ENCODE measurements around the gene P2RY8.

Gene P2RY8

DNA sequence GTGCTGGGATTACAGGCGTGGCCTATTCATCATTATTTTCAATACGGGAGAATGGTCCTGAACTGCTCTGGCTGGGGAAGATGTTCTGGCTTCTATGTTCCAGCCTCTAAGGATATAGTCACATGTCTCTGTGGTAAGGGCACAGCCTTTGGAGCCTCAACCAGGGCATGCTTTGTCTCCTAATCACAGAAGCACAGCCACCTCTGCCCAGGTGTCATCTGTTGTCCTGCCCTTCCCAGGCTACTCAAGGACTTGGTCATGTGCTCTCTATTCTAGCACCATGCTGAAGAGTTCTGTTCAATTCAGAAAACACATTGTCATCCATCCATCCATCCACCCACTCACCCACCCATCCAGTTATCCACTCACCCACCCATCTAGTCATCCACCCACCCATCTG, 113.8 kb downstream of the P2RY8 start:
- TF ChIP-seq, protein P1, sequence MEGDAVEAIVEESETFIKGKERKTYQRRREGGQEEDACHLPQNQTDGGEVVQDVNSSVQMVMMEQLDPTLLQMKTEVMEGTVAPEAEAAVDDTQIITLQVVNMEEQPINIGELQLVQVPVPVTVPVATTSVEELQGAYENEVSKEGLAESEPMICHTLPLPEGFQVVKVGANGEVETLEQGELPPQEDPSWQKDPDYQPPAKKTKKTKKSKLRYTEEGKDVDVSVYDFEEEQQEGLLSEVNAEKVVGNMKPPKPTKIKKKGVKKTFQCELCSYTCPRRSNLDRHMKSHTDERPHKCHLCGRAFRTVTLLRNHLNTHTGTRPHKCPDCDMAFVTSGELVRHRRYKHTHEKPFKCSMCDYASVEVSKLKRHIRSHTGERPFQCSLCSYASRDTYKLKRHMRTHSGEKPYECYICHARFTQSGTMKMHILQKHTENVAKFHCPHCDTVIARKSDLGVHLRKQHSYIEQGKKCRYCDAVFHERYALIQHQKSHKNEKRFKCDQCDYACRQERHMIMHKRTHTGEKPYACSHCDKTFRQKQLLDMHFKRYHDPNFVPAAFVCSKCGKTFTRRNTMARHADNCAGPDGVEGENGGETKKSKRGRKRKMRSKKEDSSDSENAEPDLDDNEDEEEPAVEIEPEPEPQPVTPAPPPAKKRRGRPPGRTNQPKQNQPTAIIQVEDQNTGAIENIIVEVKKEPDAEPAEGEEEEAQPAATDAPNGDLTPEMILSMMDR (IDR thresholded peaks at IDR 0.05; ENCODE audit: low read length, missing control alignments): no peak
- no peak overlapping the region for H3K4me3 ChIP-seq (replicated peaks; ENCODE audit: low read depth, low read length)
- DNase-seq (ENCODE audit: low read depth): no peak

DNA sequence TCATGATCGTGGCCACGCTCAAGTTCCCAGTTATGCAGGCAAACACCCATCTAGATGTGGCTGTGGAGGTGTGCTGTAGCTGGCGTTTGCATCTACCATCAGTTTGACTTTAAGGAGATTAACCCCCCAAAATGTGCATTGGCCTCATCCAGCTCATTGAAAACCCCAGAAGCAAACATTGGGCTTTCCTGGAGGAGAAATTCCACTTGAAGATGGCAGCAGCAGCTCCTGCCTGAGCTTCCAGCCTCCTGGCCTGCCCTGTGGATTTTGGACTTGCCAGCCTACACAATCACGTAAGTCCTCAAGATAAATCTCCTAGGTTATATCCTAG, 114.9 kb downstream of the P2RY8 start:
- H3K4me3 ChIP-seq (replicated peaks; ENCODE audit: low read depth, low read length): no peak overlapping the region
- DNase-seq (ENCODE audit: low read depth): no peak
- TF ChIP-seq, protein P1 (IDR thresholded peaks at IDR 0.05; ENCODE audit: low read length, missing control alignments): no peak

- TF ChIP-seq, protein P1 (IDR thresholded peaks at IDR 0.05; ENCODE audit: low read length, missing control alignments): no peak
- no peak overlapping the region for H3K4me3 ChIP-seq (replicated peaks; ENCODE audit: low read depth, low read length)
- no peak for DNase-seq (ENCODE audit: low read depth)
Observed at GRCh38 chrX:1421433-1422134, 115.4 kb downstream of the P2RY8 start.

DNA sequence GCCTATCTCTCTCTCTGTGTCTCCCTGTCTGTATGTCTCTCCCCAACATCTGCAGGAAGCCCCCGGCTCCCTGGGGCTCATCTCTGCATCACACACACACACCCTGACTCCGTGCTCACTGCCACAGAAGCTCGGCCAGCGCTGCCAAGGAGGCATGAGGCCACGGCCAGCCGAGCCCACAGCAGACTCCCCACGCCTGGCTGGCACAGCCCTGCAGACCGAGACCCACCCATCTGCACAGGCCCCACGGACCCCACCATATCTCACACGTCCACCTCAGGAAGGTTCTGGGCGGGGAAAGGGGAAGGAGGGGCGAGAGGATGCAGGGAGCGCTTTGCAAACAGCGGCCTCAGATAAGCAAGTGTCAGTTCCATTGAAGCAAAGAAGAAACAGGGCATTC, 116.6 kb downstream of the P2RY8 start:
- DNase-seq (ENCODE audit: low read depth): no peak
- TF ChIP-seq, protein P1 (IDR thresholded peaks at IDR 0.05; ENCODE audit: low read length, missing control alignments): no peak
- no peak overlapping the region for H3K4me3 ChIP-seq (replicated peaks; ENCODE audit: low read depth, low read length)

DNA sequence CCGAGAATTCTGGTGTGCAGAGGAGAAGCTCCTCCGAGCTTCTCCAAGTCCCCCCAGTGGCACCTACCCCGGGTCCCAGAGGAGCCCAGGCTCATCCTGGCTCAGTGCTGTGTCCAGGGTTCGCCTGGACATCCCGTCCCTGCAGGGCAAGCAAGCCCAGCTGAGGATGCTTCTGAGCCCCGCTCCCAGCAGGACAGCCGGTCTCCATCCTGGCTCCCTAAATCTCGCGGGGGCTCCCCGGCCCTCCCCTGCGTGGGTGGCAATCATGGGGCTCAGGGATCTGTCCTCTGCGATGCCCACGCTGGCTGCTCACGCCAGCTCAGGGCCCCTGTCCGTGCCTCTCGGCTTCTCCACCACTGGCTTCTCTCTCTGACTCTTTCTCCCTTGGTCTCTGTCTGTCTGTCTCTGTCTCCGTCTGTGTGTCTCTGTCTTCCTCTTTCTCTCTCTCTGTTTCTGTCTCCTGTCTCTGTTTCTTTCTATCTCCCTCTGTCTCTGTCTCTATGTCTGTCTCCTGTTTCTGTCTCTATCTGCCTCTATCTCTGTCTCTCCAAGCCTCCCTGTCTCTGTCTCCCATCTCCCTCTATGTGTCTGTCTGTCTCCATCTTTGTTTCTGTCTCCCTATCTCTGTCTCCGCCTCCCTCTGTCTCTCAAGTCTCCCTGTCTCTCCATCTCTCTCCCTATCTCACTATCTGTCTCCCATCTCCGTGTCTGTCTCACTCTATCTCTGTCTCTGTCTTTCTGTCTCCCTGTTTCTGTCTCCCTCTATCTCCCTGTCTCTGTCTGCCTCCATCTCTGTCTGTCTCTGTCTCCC, 117.2 kb downstream of the P2RY8 start:
- TF ChIP-seq, protein P1 (IDR thresholded peaks at IDR 0.05; ENCODE audit: low read length, missing control alignments): no peak
- no peak overlapping the region for H3K4me3 ChIP-seq (replicated peaks; ENCODE audit: low read depth, low read length)
- no peak for DNase-seq (ENCODE audit: low read depth)

GRCh38 chrX:1418901-1419544, 118.0 kb downstream of the P2RY8 start:
- no peak overlapping the region for H3K4me3 ChIP-seq (replicated peaks; ENCODE audit: low read depth, low read length)
- DNase-seq (ENCODE audit: low read depth): no peak
- TF ChIP-seq, protein P1 (IDR thresholded peaks at IDR 0.05; ENCODE audit: low read length, missing control alignments): no peak
